Muscle of leg (tissue), 11 donors: ENCODE data around the gene TSTD2. TPM values are rescaled to one million over a fixed set of nuclear protein-coding genes. Genes with fewer than 3 reads are reported as not detected.
"Not testable (repeated sequence)": the region's sequence is repeated elsewhere in the genome, so short reads cannot be mapped to it uniquely, and the experiment has no call there.

Experiments used
- DNase-seq: peaks from one replicate; pipeline ENCODE4 v3.0.0; 2013
- H3K27ac ChIP-seq: one replicate; pipeline ENCODE4 v1.5.1; 2013; ENCODE audit warnings: mild to moderate bottlenecking, low read length, control low read depth
- H3K27me3 ChIP-seq: one replicate; pipeline ENCODE4 v1.6.1; 2013; ENCODE audit warnings: low read length; ENCODE audit not compliant: control insufficient read depth, insufficient read depth
- H3K36me3 ChIP-seq: one replicate; pipeline ENCODE4 v1.6.1; 2013; ENCODE audit warnings: low read length; ENCODE audit not compliant: control insufficient read depth, insufficient read depth
- H3K4me1 ChIP-seq: one replicate; pipeline ENCODE4 v1.6.1; 2013; ENCODE audit warnings: low read length; ENCODE audit not compliant: control insufficient read depth, insufficient read depth
- H3K4me3 ChIP-seq: one replicate; pipeline ENCODE4 v1.5.1; 2013; ENCODE audit warnings: low read length, control low read depth
- H3K9me3 ChIP-seq: replicated peaks from 2 replicates; pipeline ENCODE4 v1.6.1; 2013; ENCODE audit warnings: low read depth, low read length; ENCODE audit not compliant: control insufficient read depth
- WGBS: methylation state at CpG from one replicate; pipeline ENCODE4 v1.1.5; 2013; ENCODE audit warnings: missing lambda C conversion rate; ENCODE audit not compliant: insufficient coverage; 5-methylcytosine and 5-hydroxymethylcytosine counted together
- polyA plus RNA-seq, 8 donors: library from polyadenylated mRNA; unstranded; fragments of 120-200 nt; gene quantifications; one replicate each; pipeline versions ENCODE4 v1.2.1 to v1.2.3, GENCODE V29; 2013; ENCODE audit warnings: inconsistent platforms in 1 of 8, low replicate concordance in 1 of 8; ENCODE audit not compliant: insufficient read length in 8 of 8, insufficient read depth in 1 of 8
- total RNA-seq: library from RNA; stranded (reverse); fragments of 120-200 nt; gene quantifications from one replicate; pipeline ENCODE4 v1.2.4, GENCODE V29; 2013

TSTD2 gene
- total and polyA plus RNA-seq, 9 donors: 17.6 to 30.4 (median 19.6) TPM

GRCh38 chr9:97596906-97597305, 36.3 kb downstream of the TSTD2 start:
- peak; percentile 36 for DNase-seq
- H3K36me3 ChIP-seq: peaks cover 25% of the 10 kb centered on the region
- no peaks in the 10 kb centered on the region for H3K9me3 ChIP-seq
- peaks cover 30% of the 10 kb centered on the region for H3K4me1 ChIP-seq
- no peak overlapping the region for H3K27ac ChIP-seq
- no peak overlapping the region for H3K4me3 ChIP-seq
- no peaks in the 10 kb centered on the region for H3K27me3 ChIP-seq
- 31% methylated on average over 2 of the region's 4 CpGs for WGBS

- Histone ChIP-seq H3K27ac (peak overlapping the region; percentile 17), H3K4me1 (peaks cover 24% of the 10 kb centered on the region), H3K27me3 (peaks cover 2% of the 10 kb centered on the region), H3K4me3 (no peak overlapping the region), H3K9me3 (no peaks in the 10 kb centered on the region), H3K36me3 (peaks cover 10% of the 10 kb centered on the region)
- WGBS: 77% methylated on average over 9 of the region's 11 CpGs
- DNase-seq: peak; percentile 46
Observed at GRCh38 chr9:97594381-97594921, 38.7 kb downstream of the TSTD2 start.

GRCh38 chr9:97593960-97594359, 39.2 kb downstream of the TSTD2 start:
- Histone ChIP-seq H3K27me3 (peaks cover 2% of the 10 kb centered on the region), H3K27ac (peak overlapping the region; percentile 25), H3K4me3 (no peak overlapping the region), H3K9me3 (no peaks in the 10 kb centered on the region), H3K4me1 (peaks cover 24% of the 10 kb centered on the region), H3K36me3 (peaks cover 6% of the 10 kb centered on the region)
- DNase-seq: no peak
- 69% methylated on average over 3 of the region's 4 CpGs for WGBS

- H3K27ac ChIP-seq: no peak overlapping the region
- H3K9me3 ChIP-seq: no peaks in the 10 kb centered on the region
- WGBS: no CpG with 5 or more reads among the region's 1 CpG
- peaks cover 4% of the 10 kb centered on the region for H3K36me3 ChIP-seq
- H3K4me1 ChIP-seq: peaks cover 20% of the 10 kb centered on the region
- peaks cover 2% of the 10 kb centered on the region for H3K27me3 ChIP-seq
- no peak overlapping the region for H3K4me3 ChIP-seq
- no peak for DNase-seq
Observed at GRCh38 chr9:97592126-97592525, 41.0 kb downstream of the TSTD2 start.

- WGBS: 74% methylated on average over 4 of the region's 6 CpGs
- no peak overlapping the region for H3K27ac ChIP-seq
- H3K27me3 ChIP-seq: peaks cover 2% of the 10 kb centered on the region
- no peak for DNase-seq
- H3K36me3 ChIP-seq: peaks cover 4% of the 10 kb centered on the region
- peaks cover 20% of the 10 kb centered on the region for H3K4me1 ChIP-seq
- H3K4me3 ChIP-seq: no peak overlapping the region
- no peaks in the 10 kb centered on the region for H3K9me3 ChIP-seq
Observed at GRCh38 chr9:97591535-97591934, 41.6 kb downstream of the TSTD2 start.

GRCh38 chr9:97586909-97587308, 46.3 kb downstream of the TSTD2 start:
- H3K27me3 ChIP-seq, H3K36me3 ChIP-seq, H3K4me3 ChIP-seq, H3K9me3 ChIP-seq, H3K27ac ChIP-seq, DNase-seq, H3K4me1 ChIP-seq: not testable (repeated sequence)
- no CpG with 5 or more reads among the region's 7 CpGs for WGBS

GRCh38 chr9:97584778-97585177, 48.4 kb downstream of the TSTD2 start:
- H3K9me3 ChIP-seq, H3K27ac ChIP-seq, H3K4me1 ChIP-seq, DNase-seq, H3K4me3 ChIP-seq, H3K36me3 ChIP-seq, H3K27me3 ChIP-seq: not testable (repeated sequence)
- WGBS: no CpG with 5 or more reads among the region's 2 CpGs

- not testable (repeated sequence) for H3K9me3 ChIP-seq, H3K27ac ChIP-seq, H3K27me3 ChIP-seq, H3K36me3 ChIP-seq, H3K4me1 ChIP-seq, DNase-seq, H3K4me3 ChIP-seq
- WGBS: no CpG with 5 or more reads among the region's 3 CpGs
Observed at GRCh38 chr9:97581590-97581989, 51.6 kb downstream of the TSTD2 start.

GRCh38 chr9:97579914-97580313, 53.3 kb downstream of the TSTD2 start:
- Histone ChIP-seq H3K27ac (no peak overlapping the region), H3K4me1 (no peaks in the 10 kb centered on the region), H3K36me3 (no peaks in the 10 kb centered on the region), H3K27me3 (peaks cover 4% of the 10 kb centered on the region), H3K4me3 (no peak overlapping the region), H3K9me3 (no peaks in the 10 kb centered on the region)
- no peak for DNase-seq
- 75% methylated on average over 1 of the region's 2 CpGs for WGBS

GRCh38 chr9:97578846-97579245, 54.3 kb downstream of the TSTD2 start:
- H3K4me1 ChIP-seq: no peaks in the 10 kb centered on the region
- DNase-seq: no peak
- H3K27me3 ChIP-seq: peaks cover 4% of the 10 kb centered on the region
- no peak overlapping the region for H3K27ac ChIP-seq
- 67% methylated on average over 5 of the region's 5 CpGs for WGBS
- H3K4me3 ChIP-seq: no peak overlapping the region
- H3K36me3 ChIP-seq: no peaks in the 10 kb centered on the region
- H3K9me3 ChIP-seq: no peaks in the 10 kb centered on the region

- 65% methylated on average over 4 of the region's 5 CpGs for WGBS
- no peak overlapping the region for H3K27ac ChIP-seq
- H3K9me3 ChIP-seq: no peaks in the 10 kb centered on the region
- no peak overlapping the region for H3K4me3 ChIP-seq
- peaks cover 6% of the 10 kb centered on the region for H3K4me1 ChIP-seq
- H3K27me3 ChIP-seq: peaks cover 4% of the 10 kb centered on the region
- H3K36me3 ChIP-seq: peaks cover 5% of the 10 kb centered on the region
- DNase-seq: no peak
Observed at GRCh38 chr9:97577051-97577450, 56.1 kb downstream of the TSTD2 start.
